Measurements from ENCODE around the gene CHD5. TPM values are rescaled to one million over a fixed set of nuclear protein-coding genes. Genes with fewer than 3 reads are reported as not detected.
A peak's percentile ranks its signal among the peaks of the same experiment; 100 is the strongest.

The CHD5 gene
- total and polyA plus RNA-seq, 2 of the 13 experiments (the other 11 are each of a cell fraction or from before 2014, with no cell fraction given), result 0.02 to 0.21 TPM

DNA sequence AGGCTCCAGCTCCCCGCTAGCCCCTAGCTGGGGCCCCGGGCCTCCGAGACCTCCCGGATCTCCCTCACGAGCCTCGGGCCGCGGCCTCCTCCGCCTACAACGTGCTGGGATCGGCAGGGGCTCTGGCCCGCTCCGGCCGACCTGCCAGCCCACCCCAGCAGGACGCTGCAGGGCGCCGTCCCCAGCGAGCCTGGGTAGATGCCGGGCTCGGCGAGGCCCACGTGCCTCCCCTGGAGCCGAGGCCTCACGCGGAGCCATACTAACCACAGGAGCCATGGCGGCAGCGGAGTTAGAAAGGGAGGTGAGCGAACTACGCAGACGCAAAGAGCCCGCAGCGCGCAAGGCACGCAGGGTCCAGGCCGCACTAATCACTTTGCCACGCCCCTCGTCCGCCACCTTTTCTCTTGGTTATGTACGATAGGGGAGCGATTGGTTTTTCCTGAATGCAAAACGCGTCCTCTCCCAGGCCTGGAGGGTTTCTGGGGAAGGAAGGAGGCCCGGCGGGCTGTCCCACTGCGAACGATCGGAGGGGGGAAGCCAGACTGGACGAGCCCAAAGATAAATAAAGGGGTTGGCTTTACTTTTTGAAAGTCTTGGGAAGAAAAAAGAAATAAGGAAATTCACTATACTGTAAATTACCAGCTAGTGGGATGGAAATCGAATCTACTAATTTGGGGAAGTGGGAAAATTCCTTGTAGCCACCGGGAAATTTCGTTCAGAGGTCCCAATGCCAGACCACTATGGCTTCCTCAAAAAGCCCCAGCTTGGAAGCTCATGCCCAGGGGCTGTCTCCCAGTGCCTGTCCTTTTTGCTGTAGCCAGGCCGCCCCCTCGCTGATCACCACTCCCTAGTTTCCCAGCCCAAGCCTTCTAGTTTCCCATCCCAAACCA is 19.4 kb upstream of the CHD5 start, which contains the start of gene RPL22 (continued):
- TF ChIP-seq THRA (CRISPR knock-in tag; IDR thresholded peaks at IDR 0.05; ENCODE audit: borderline replicate concordance) (peak; percentile 53; the same call in 1 of the 2 replicates), TAF15 (IDR thresholded peaks at IDR 0.05; ENCODE audit: low read depth, low read length, poor library complexity, severe bottlenecking) (no peak), TERF1 (CRISPR knock-in tag; IDR thresholded peaks at IDR 0.05) (0 out of 2 replicates have a peak, but pooled peaks have one; percentile 61), HIVEP1 (CRISPR knock-in tag; IDR thresholded peaks at IDR 0.05) (peak; percentile 73; the same call in 1 of the 2 replicates), ZNF343 (CRISPR knock-in tag; IDR thresholded peaks at IDR 0.05) (peak; percentile 95), ZBTB40 (IDR thresholded peaks at IDR 0.05) (no peak), ZBTB40 (CRISPR knock-in tag; IDR thresholded peaks at IDR 0.05) (peak; percentile 78), PATZ1 (CRISPR knock-in tag; IDR thresholded peaks at IDR 0.05) (peak; percentile 51), MAFF (IDR thresholded peaks at IDR 0.05; ENCODE audit: low read depth, low read length) (0 out of 2 replicates have a peak, but pooled peaks have one; percentile 49), AHR (CRISPR knock-in tag; IDR thresholded peaks at IDR 0.05) (peak; percentile 96), HNRNPH1 (optimal IDR thresholded peaks at IDR 0.05; ENCODE audit: low read depth, low read length) (no peak), ELF3 (CRISPR knock-in tag; IDR thresholded peaks at IDR 0.05) (peak; percentile 52), ZFP1 (CRISPR knock-in tag; IDR thresholded peaks at IDR 0.05) (no peak), NKX3-1 (CRISPR knock-in tag; IDR thresholded peaks at IDR 0.05) (peak; percentile 93)

Measured in HepG2 (cell line).